AG04450 (cell line): Measurements from ENCODE around the gene CADPS2. TPM values are rescaled to one million over a fixed set of nuclear protein-coding genes. Genes with fewer than 3 reads are reported as not detected.

Experiments
- CTCF ChIA-PET: fragments of 300-600, 350-600 bp; formaldehyde crosslinking; extraction: SDS; loops from one replicate; lab custom pipeline; 2022; ENCODE audit warnings: antibody characterized with exemption, inconsistent platforms; lab: Charles Lee
- POLR2A ChIA-PET: fragments of 350-600 bp; formaldehyde crosslinking; extraction: SDS; loops from one replicate; lab custom pipeline; 2021; ENCODE audit warnings: antibody characterized with exemption, inconsistent platforms; lab: Yijun Ruan, JAX
- DNase-seq: peaks from one replicate; pipeline ENCODE4 v3.0.0-alpha.2; 2011; ENCODE audit warnings: low read depth, low spot score
- H3K27ac ChIP-seq: one replicate; pipeline ENCODE4 v1.5.1; 2012; ENCODE audit warnings: low read depth, low read length, control low read depth
- H3K27me3 ChIP-seq: one replicate; pipeline ENCODE4 v1.6.0; 2012; ENCODE audit warnings: low read length; ENCODE audit not compliant: control insufficient read depth, insufficient read depth
- H3K4me3 ChIP-seq: 2 replicates; pipeline ENCODE4 v1.5.1; 2011; ENCODE audit warnings: mild to moderate bottlenecking, low read depth, low read length, control low read depth
- H3K9me3 ChIP-seq: 2 replicates; pipeline ENCODE4 v1.5.1; 2012; ENCODE audit warnings: low read length; ENCODE audit not compliant: control insufficient read depth, insufficient read depth
- CTCF ChIP-seq: IDR thresholded peaks from 2 replicates; pipeline ENCODE4 v1.5.1; 2011; ENCODE audit warnings: low read depth, low read length, control low read depth, inconsistent platforms
- polyA plus RNA-seq: library from polyadenylated mRNA; depleted of rRNA; stranded (reverse); fragments of >200 nt; gene quantifications from 2 replicates; pipeline ENCODE4 v1.2.3, GENCODE V29; 2011

Gene CADPS2
- polyA plus RNA-seq, 1 experiment, result 0.41 TPM

- no peaks in the 10 kb centered on the region for H3K27me3 ChIP-seq
- no peaks in the 10 kb centered on the region for H3K9me3 ChIP-seq
- CTCF ChIA-PET, result no interaction called here
- TF ChIP-seq CTCF, result no peak
- H3K4me3 ChIP-seq, result no peak overlapping the region
- POLR2A ChIA-PET, result no interaction called here
- DNase-seq, result no peak
- no peak overlapping the region for H3K27ac ChIP-seq
Observed at GRCh38 chr7:122350701-122351100, 535.6 kb downstream of the CADPS2 start.

- Histone ChIP-seq H3K4me3 (no peak overlapping the region), H3K27me3 (no peaks in the 10 kb centered on the region), H3K9me3 (no peaks in the 10 kb centered on the region), H3K27ac (no peak overlapping the region)
- no peak for DNase-seq
- CTCF ChIA-PET, result no interaction called here
- TF ChIP-seq CTCF, result no peak
- POLR2A ChIA-PET, result no interaction called here
Observed at GRCh38 chr7:122344303-122344620, 542.0 kb downstream of the CADPS2 start.

GRCh38 chr7:122343601-122344302 lies 542.5 kb downstream of the CADPS2 start:
- POLR2A ChIA-PET, result no interaction called here
- DNase-seq, result no peak
- no peak for TF ChIP-seq CTCF

GRCh38 chr7:122340427-122340826 lies 545.8 kb downstream of the CADPS2 start:
- no peak overlapping the region for H3K4me3 ChIP-seq
- H3K9me3 ChIP-seq, result no peaks in the 10 kb centered on the region
- H3K27me3 ChIP-seq, result no peaks in the 10 kb centered on the region
- no peak for DNase-seq
- no peak for TF ChIP-seq CTCF
- POLR2A ChIA-PET, result no interaction called here
- H3K27ac ChIP-seq, result no peak overlapping the region
- CTCF ChIA-PET, result no interaction called here

More at GRCh38 chr7:122343601-122344302, 542.5 kb downstream of the CADPS2 start:
- Histone ChIP-seq H3K27ac (no peak overlapping the region), H3K9me3 (no peaks in the 10 kb centered on the region), H3K27me3 (no peaks in the 10 kb centered on the region), H3K4me3 (no peak overlapping the region)
- CTCF ChIA-PET, result no interaction called here

- H3K27me3 ChIP-seq, result no peaks in the 10 kb centered on the region
- no peak for TF ChIP-seq CTCF
- DNase-seq, result no peak
- ChIA-PET POLR2A (no interaction called here), CTCF (no interaction called here)
- no peak overlapping the region for H3K4me3 ChIP-seq
- no peak overlapping the region for H3K27ac ChIP-seq
- H3K9me3 ChIP-seq, result no peaks in the 10 kb centered on the region
Observed at GRCh38 chr7:122339145-122339904, 546.9 kb downstream of the CADPS2 start.
